ENCODE data around the gene NPAS3. TPM values are rescaled to one million over a fixed set of nuclear protein-coding genes. Genes with fewer than 3 reads are reported as not detected.

Gene NPAS3
- total and polyA plus RNA-seq, 2 donors (not counting 3 experiments of a cell fraction or from before 2014, with no cell fraction given): 0.10 to 0.13 TPM

DNA sequence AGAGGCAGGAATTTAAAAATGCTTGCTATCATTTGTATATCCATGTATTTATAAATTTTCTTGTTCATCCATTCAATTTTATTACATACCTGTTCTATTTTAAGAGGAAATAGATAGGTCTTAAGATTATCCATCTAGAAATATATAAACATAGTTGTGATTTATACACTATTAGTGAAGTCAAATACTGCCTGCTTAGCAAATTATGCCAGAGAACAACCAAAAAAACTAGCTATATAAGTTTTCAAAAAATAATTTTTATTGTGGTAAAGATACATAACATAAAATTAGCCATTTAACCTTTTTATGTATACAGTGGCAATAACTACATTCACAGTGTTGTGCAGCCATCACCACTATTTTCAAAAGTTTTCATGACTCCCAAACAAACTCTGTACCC, 237.3 kb downstream of the NPAS3 start:
- Histone ChIP-seq H2AFZ (ENCODE audit: low read depth, low read length) (no peak overlapping the region), H3K9me1 (replicated peaks; ENCODE audit: control insufficient read depth, extremely low read depth, insufficient read depth, low read length) (no peaks in the 10 kb centered on the region), H3K27ac (ENCODE audit: insufficient read depth, low read depth, low read length) (no peak overlapping the region), H3K79me2 (ENCODE audit: control insufficient read depth, insufficient read depth, low read length) (no peaks in the 10 kb centered on the region), H3K4me3 (replicated peaks in 1 of 3; ENCODE audit: insufficient read depth in 1 of 3, low read depth in 1 of 3, low read length in 3 of 3) (no peak overlapping the region), H3K4me1 (ENCODE audit: control insufficient read depth, extremely low read depth, insufficient read depth, low read length) (no peaks in the 10 kb centered on the region), H4K20me1 (replicated peaks; ENCODE audit: control insufficient read depth, extremely low read depth, insufficient read depth, low read length) (no peaks in the 10 kb centered on the region), H3K4me2 (ENCODE audit: insufficient read depth, low read length) (no peak overlapping the region), H3K27me3 (ENCODE audit: control insufficient read depth in 2 of 2, insufficient read depth in 2 of 2, low read length in 2 of 2) (no peaks in the 10 kb centered on the region), H3K36me3 (ENCODE audit: control insufficient read depth in 2 of 2, extremely low read depth in 1 of 2, insufficient read depth in 2 of 2, low read length in 2 of 2) (no peaks in the 10 kb centered on the region), H3K9me3 (replicated peaks; ENCODE audit: control insufficient read depth, insufficient read depth, low read length) (no peaks in the 10 kb centered on the region), H3K9ac (replicated peaks; ENCODE audit: extremely low read depth, insufficient read depth, low read length) (no peak overlapping the region)
- FAIRE-seq (no peak), DNase-seq (ENCODE audit: low read depth, low spot score) (no peak)
- BruUV-seq (replicated peaks): no TSS peak
- POLR2A ChIA-PET: no interaction called here
- TF ChIP-seq POLR2AphosphoS5 (IDR thresholded peaks at IDR 0.05; ENCODE audit: insufficient read depth, low read depth, low read length): no peak
- TF ChIP-seq, protein P1, sequence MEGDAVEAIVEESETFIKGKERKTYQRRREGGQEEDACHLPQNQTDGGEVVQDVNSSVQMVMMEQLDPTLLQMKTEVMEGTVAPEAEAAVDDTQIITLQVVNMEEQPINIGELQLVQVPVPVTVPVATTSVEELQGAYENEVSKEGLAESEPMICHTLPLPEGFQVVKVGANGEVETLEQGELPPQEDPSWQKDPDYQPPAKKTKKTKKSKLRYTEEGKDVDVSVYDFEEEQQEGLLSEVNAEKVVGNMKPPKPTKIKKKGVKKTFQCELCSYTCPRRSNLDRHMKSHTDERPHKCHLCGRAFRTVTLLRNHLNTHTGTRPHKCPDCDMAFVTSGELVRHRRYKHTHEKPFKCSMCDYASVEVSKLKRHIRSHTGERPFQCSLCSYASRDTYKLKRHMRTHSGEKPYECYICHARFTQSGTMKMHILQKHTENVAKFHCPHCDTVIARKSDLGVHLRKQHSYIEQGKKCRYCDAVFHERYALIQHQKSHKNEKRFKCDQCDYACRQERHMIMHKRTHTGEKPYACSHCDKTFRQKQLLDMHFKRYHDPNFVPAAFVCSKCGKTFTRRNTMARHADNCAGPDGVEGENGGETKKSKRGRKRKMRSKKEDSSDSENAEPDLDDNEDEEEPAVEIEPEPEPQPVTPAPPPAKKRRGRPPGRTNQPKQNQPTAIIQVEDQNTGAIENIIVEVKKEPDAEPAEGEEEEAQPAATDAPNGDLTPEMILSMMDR (IDR thresholded peaks at IDR 0.05; ENCODE audit: extremely low read depth in 1 of 2, insufficient read depth in 1 of 2, low read depth in 1 of 2, low read length in 2 of 2): no peak
- TF ChIP-seq GATA2 (IDR thresholded peaks at IDR 0.05; ENCODE audit: insufficient read depth, insufficient read length, low read depth, low read length): no peak
- no peak for TF ChIP-seq FOS (IDR thresholded peaks at IDR 0.05; ENCODE audit: borderline replicate concordance, insufficient read depth, low read length)
- no peak for TF ChIP-seq POLR2A (IDR thresholded peaks at IDR 0.05; ENCODE audit: low read depth, low read length)
- TF ChIP-seq MYC (IDR thresholded peaks at IDR 0.05; ENCODE audit: low read depth, low read length): no peak
- CTCF ChIA-PET: no interaction called here
- dilution Hi-C loops (cut with MboI; ENCODE audit: extremely low pct_ligation_motif_present, low sequenced_read_pairs): no loop called here
- intact Hi-C loops (cut with micrococcal nuclease): no loop called here

DNA sequence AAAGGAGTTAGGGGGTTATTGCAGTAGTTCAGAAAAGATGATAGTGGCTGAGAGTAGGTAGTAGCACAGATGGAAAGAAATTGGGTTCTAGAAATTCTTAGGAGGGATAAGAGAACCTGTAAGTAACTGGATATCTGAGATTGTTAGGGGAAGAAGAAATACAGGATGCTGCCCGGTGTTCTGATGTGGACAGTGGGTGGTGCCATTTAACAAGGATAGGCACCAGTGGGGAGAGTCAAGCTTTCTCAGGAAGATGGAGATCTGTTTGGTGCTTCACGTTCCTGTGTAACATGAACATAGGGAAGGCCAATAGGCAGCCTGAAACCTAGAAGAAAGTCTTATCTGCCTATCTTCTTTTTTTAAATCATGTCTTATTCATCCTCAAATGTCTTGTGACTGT, 245.9 kb downstream of the NPAS3 start:
- no peak for FAIRE-seq
- Histone ChIP-seq H3K27ac (ENCODE audit: insufficient read depth, low read depth, low read length) (no peak overlapping the region), H3K36me3 (ENCODE audit: control insufficient read depth in 2 of 2, extremely low read depth in 1 of 2, insufficient read depth in 2 of 2, low read length in 2 of 2) (no peaks in the 10 kb centered on the region), H4K20me1 (replicated peaks; ENCODE audit: control insufficient read depth, extremely low read depth, insufficient read depth, low read length) (no peaks in the 10 kb centered on the region), H3K9ac (replicated peaks; ENCODE audit: extremely low read depth, insufficient read depth, low read length) (no peak overlapping the region), H2AFZ (ENCODE audit: low read depth, low read length) (no peak overlapping the region), H3K4me3 (replicated peaks in 1 of 3; ENCODE audit: insufficient read depth in 1 of 3, low read depth in 1 of 3, low read length in 3 of 3) (no peak overlapping the region), H3K4me1 (ENCODE audit: control insufficient read depth, extremely low read depth, insufficient read depth, low read length) (no peaks in the 10 kb centered on the region), H3K27me3 (ENCODE audit: control insufficient read depth in 2 of 2, insufficient read depth in 2 of 2, low read length in 2 of 2) (no peaks in the 10 kb centered on the region), H3K9me3 (replicated peaks; ENCODE audit: control insufficient read depth, insufficient read depth, low read length) (no peaks in the 10 kb centered on the region), H3K4me2 (ENCODE audit: insufficient read depth, low read length) (no peak overlapping the region), H3K79me2 (ENCODE audit: control insufficient read depth, insufficient read depth, low read length) (no peaks in the 10 kb centered on the region), H3K9me1 (replicated peaks; ENCODE audit: control insufficient read depth, extremely low read depth, insufficient read depth, low read length) (no peaks in the 10 kb centered on the region)
- TF ChIP-seq, protein P1 (IDR thresholded peaks at IDR 0.05; ENCODE audit: extremely low read depth in 1 of 2, insufficient read depth in 1 of 2, low read depth in 1 of 2, low read length in 2 of 2): no peak
- TF ChIP-seq POLR2A (IDR thresholded peaks at IDR 0.05; ENCODE audit: low read depth, low read length) (no peak), GATA2 (IDR thresholded peaks at IDR 0.05; ENCODE audit: insufficient read depth, insufficient read length, low read depth, low read length) (no peak), JUN (IDR thresholded peaks at IDR 0.05; ENCODE audit: borderline replicate concordance, insufficient read depth, insufficient read length, low read depth) (no peak), POLR2AphosphoS5 (IDR thresholded peaks at IDR 0.05; ENCODE audit: insufficient read depth, low read depth, low read length) (no peak), MYC (IDR thresholded peaks at IDR 0.05; ENCODE audit: low read depth, low read length) (no peak), FOS (IDR thresholded peaks at IDR 0.05; ENCODE audit: borderline replicate concordance, insufficient read depth, low read length) (no peak), EZH2 (IDR thresholded peaks at IDR 0.05; ENCODE audit: borderline replicate concordance, low read depth, low read length, severe bottlenecking) (no peak)
- TF ChIP-seq, protein P2, sequence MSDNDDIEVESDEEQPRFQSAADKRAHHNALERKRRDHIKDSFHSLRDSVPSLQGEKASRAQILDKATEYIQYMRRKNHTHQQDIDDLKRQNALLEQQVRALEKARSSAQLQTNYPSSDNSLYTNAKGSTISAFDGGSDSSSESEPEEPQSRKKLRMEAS (IDR thresholded peaks at IDR 0.05; ENCODE audit: insufficient read depth, insufficient read length): no peak
- intact Hi-C loops (cut with micrococcal nuclease): loop anchor here (1.0 kb wide), 2 partner anchors 35 to 609 kb away; no protein-coding TSS in a partner anchor
- ChIA-PET POLR2A (no interaction called here), CTCF (interaction anchor here (1.0 kb wide), 2 partner anchors 246 to 608 kb away, joined by 4 to 8 read pairs; no protein-coding TSS in a partner anchor)
- peak; percentile 14 for DNase-seq (ENCODE audit: low read depth, low spot score)
- BruUV-seq (replicated peaks): no TSS peak
- dilution Hi-C loops (cut with MboI; ENCODE audit: extremely low pct_ligation_motif_present, low sequenced_read_pairs): no loop called here

Data from endothelial cell of umbilical vein (primary cell).